T-helper 17 cell (primary cell): Measurements from ENCODE around the gene LLGL2. TPM values are rescaled to one million over a fixed set of nuclear protein-coding genes. Genes with fewer than 3 reads are reported as not detected.
A peak's percentile ranks its signal among the peaks of the same experiment; 100 is the strongest.
"Not testable (repeated sequence)": the region's sequence is repeated elsewhere in the genome, so short reads cannot be mapped to it uniquely, and the experiment has no call there.

Source experiments
- ATAC-seq: fragments of 150-1000 bp; cut with Tn5 transposase; 2 replicates; pipeline ENCODE4 v1.10.0; 2021; ENCODE audit warnings: mild to moderate bottlenecking, moderate library complexity
- DNase-seq, 3 donors: peaks; one replicate each; pipeline versions ENCODE4 v3.0.0 to v3.0.0-alpha.2; 2020 to 2021
- H3K9me3 ChIP-seq: one replicate; pipeline ENCODE4 v1.7.0; 2013; ENCODE audit warnings: low read length, mild to moderate bottlenecking; ENCODE audit not compliant: control insufficient read depth, poor library complexity, severe bottlenecking
- H3K27ac Mint-ChIP-seq: one replicate; pipeline ENCODE4 v1.8.0; 2022; ENCODE audit warnings: mild to moderate bottlenecking, moderate library complexity, mixed read lengths
- H3K27me3 Mint-ChIP-seq: one replicate; pipeline ENCODE4 v1.8.0; 2022; ENCODE audit warnings: mixed read lengths
- H3K36me3 Mint-ChIP-seq: one replicate; pipeline ENCODE4 v1.8.0; 2022; ENCODE audit warnings: low read depth, mixed read lengths
- H3K4me1 Mint-ChIP-seq: one replicate; pipeline ENCODE4 v1.8.0; 2022; ENCODE audit warnings: mild to moderate bottlenecking, mixed read lengths
- H3K4me3 Mint-ChIP-seq: one replicate; pipeline ENCODE4 v1.8.0; 2022; ENCODE audit warnings: mild to moderate bottlenecking, moderate library complexity, mixed read lengths
- total RNA-seq, 4 donors: library from RNA in 2 of 4; stranded (reverse) in 2 of 4; gene quantifications; one replicate each; pipeline ENCODE4 v1.2.3 and lab custom pipeline; 2022 to 2026

Gene LLGL2
- total RNA-seq, 2 donors from 2014 or later = 39.3 to 41.9 TPM

GRCh38 chr17:75572713-75573539 lies 47.4 kb downstream of the LLGL2 start:
- ATAC-seq = no peak
- Mint-ChIP-seq H3K27ac (no peak overlapping the region), H3K4me1 (no peaks in the 10 kb centered on the region), H3K27me3 (no peaks in the 10 kb centered on the region), H3K36me3 (no peaks in the 10 kb centered on the region), H3K4me3 (no peak overlapping the region)
- H3K9me3 ChIP-seq = no peaks in the 10 kb centered on the region
- no peak for DNase-seq

DNA sequence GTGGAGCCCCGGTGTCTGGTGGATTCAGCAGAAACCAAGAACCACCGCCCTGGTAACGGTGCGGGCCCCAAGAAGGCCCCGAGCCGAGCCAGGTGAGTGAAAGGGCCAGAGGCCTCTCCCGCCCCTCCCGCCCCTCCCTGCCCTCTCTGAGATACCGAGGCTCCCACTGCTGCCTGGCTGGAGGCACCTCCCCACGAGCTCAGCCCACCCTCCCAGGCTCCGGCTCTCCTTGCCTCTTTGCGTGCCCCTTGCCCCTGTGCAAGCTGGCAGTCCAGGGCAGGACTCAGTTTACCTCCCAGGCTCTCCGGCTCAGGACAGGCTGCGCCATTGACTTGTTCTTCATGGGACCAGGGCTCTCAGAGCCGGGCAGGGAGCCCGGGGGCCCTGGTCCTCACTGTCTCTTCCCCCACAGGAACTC lies 48.1 kb downstream of the LLGL2 start:
- no peak for DNase-seq

GRCh38 chr17:75573994-75574393 lies 48.5 kb downstream of the LLGL2 start:
- Mint-ChIP-seq H3K27me3 (no peaks in the 10 kb centered on the region), H3K27ac (no peak overlapping the region), H3K4me1 (no peaks in the 10 kb centered on the region), H3K4me3 (no peak overlapping the region), H3K36me3 (no peaks in the 10 kb centered on the region)
- DNase-seq (no peak), ATAC-seq (no peak)
- H3K9me3 ChIP-seq = no peaks in the 10 kb centered on the region

More for the DNA sequence above, 48.1 kb downstream of the LLGL2 start:
- H3K9me3 ChIP-seq = no peaks in the 10 kb centered on the region
- Mint-ChIP-seq H3K36me3 (no peaks in the 10 kb centered on the region), H3K4me3 (no peak overlapping the region), H3K4me1 (no peaks in the 10 kb centered on the region), H3K27ac (no peak overlapping the region), H3K27me3 (no peaks in the 10 kb centered on the region)
- ATAC-seq = no peak

GRCh38 chr17:75574404-75575036 lies 49.0 kb downstream of the LLGL2 start:
- no peak for ATAC-seq

GRCh38 chr17:75575197-75575596 lies 49.7 kb downstream of the LLGL2 start:
- no peaks in the 10 kb centered on the region for H3K9me3 ChIP-seq
- Mint-ChIP-seq H3K27ac (no peak overlapping the region), H3K4me3 (no peak overlapping the region), H3K4me1 (no peaks in the 10 kb centered on the region), H3K27me3 (no peaks in the 10 kb centered on the region), H3K36me3 (no peaks in the 10 kb centered on the region)
- no peak for ATAC-seq
- DNase-seq = no peak

More at GRCh38 chr17:75574404-75575036, 49.0 kb downstream of the LLGL2 start:
- Mint-ChIP-seq H3K4me3 (no peak overlapping the region), H3K27ac (no peak overlapping the region), H3K36me3 (no peaks in the 10 kb centered on the region), H3K27me3 (no peaks in the 10 kb centered on the region), H3K4me1 (no peaks in the 10 kb centered on the region)
- H3K9me3 ChIP-seq = no peaks in the 10 kb centered on the region
- DNase-seq = no peak

GRCh38 chr17:75575728-75576127 lies 50.2 kb downstream of the LLGL2 start:
- no peak overlapping the region for H3K4me3 Mint-ChIP-seq
- H3K9me3 ChIP-seq = no peaks in the 10 kb centered on the region
- DNase-seq (no peak), ATAC-seq (no peak)
- H3K27me3 Mint-ChIP-seq = no peaks in the 10 kb centered on the region
- H3K4me1 Mint-ChIP-seq = no peaks in the 10 kb centered on the region
- H3K36me3 Mint-ChIP-seq = no peaks in the 10 kb centered on the region
- no peak overlapping the region for H3K27ac Mint-ChIP-seq

DNA sequence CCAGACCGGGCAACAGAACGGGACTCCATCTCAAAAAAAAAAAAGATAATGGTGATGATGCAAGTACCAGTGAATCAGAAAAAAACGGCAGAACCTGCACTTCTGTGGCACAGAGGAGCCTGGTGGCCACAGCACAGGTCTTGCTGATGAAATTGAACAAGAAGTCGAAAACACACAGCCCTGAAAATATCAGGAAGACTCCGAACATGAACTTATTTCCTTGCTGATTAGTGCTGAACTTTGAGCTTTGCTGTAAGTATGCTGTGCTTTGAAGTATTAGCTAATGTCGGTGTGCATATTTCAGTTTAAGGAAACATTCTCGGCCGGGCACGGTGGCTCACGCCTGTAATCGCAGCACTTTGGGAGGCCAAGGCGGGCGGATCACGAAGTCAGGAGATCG lies 51.2 kb downstream of the LLGL2 start:
- DNase-seq (no peak), ATAC-seq (no peak)
- Mint-ChIP-seq H3K4me1 (peaks cover 5% of the 10 kb centered on the region), H3K36me3 (no peaks in the 10 kb centered on the region), H3K4me3 (no peak overlapping the region), H3K27ac (peak overlapping the region; percentile 51), H3K27me3 (peaks cover 5% of the 10 kb centered on the region)
- no peaks in the 10 kb centered on the region for H3K9me3 ChIP-seq

DNA sequence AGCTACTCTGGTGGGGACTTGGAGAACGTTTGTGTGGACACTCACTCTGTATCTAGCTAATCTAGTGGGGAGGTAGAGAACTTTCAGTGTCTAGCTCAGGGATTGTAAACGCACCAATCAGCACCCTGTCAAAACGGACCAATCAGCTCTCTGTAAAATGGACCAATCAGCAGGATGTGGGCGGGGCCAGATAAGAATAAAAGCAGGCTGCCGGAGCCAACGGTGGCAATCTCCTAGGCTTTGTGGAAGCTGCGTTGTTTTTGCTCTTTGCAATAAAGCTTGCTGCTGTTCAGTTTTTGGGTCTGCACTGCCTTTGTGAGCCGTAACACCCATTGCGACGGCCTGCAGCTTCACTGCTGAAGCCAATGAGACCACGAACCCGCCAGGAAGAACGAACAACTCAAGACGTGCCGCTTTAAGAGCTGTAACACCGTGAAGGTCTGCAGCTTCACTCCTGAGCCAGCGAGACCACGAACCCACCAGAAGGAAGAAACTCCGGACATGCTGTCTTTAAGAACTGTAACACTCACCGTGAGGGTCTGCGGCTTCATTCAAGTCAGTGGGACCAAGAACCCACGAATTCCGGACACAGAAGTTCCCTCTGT lies 55.7 kb downstream of the LLGL2 start:
- ATAC-seq, H3K4me1 Mint-ChIP-seq, H3K36me3 Mint-ChIP-seq, H3K27ac Mint-ChIP-seq, H3K9me3 ChIP-seq, H3K27me3 Mint-ChIP-seq, DNase-seq: not testable (repeated sequence)
- H3K4me3 Mint-ChIP-seq = peak overlapping the region; percentile 66

- not testable (repeated sequence) for H3K27ac Mint-ChIP-seq, ATAC-seq, H3K9me3 ChIP-seq, DNase-seq, H3K4me3 Mint-ChIP-seq, H3K27me3 Mint-ChIP-seq, H3K4me1 Mint-ChIP-seq, H3K36me3 Mint-ChIP-seq
Measured at GRCh38 chr17:75583197-75583596, 57.7 kb downstream of the LLGL2 start.

DNA sequence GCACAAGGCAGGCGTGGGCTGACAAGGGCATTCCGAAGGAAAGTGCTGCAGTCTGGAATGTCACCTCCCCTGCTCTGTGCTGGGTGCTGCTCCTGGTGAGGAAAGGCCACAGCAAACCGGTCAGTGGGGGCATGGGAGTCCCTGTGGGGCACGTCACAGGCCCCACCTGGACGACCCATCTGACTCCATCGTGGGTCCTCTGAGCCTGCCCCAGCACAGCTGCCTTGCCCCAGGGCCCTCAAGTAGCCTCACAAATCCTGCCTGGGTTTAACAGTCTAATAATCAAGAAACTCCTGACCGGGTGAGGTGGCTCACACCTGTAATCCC lies 59.3 kb downstream of the LLGL2 start:
- H3K4me3 Mint-ChIP-seq = no peak overlapping the region
- no peaks in the 10 kb centered on the region for H3K36me3 Mint-ChIP-seq
- no peaks in the 10 kb centered on the region for H3K9me3 ChIP-seq
- ATAC-seq (no peak), DNase-seq (no peak)
- H3K27ac Mint-ChIP-seq = no peak overlapping the region
- H3K27me3 Mint-ChIP-seq = peaks cover 6% of the 10 kb centered on the region
- peaks cover 5% of the 10 kb centered on the region for H3K4me1 Mint-ChIP-seq

GRCh38 chr17:75587675-75588595 lies 62.4 kb downstream of the LLGL2 start, which contains the start of gene MYO15B:
MYO15B (plus strand) TSS chr17:75587800; CDS start chr17:75588058, 258 bp downstream.
- Mint-ChIP-seq H3K4me1 (peaks cover 5% of the 10 kb centered on the region), H3K27ac (peak within 1 kb of the TSS; percentile 49), H3K36me3 (no peaks in the 10 kb centered on the region), H3K4me3 (peak within 1 kb of the TSS; percentile 77), H3K27me3 (no peaks in the 10 kb centered on the region)
- no peaks in the 10 kb centered on the region for H3K9me3 ChIP-seq
- DNase-seq (peak; percentile 35 to 39 (median 38)), ATAC-seq (peak; percentile 24)

- H3K9me3 ChIP-seq = no peaks in the 10 kb centered on the region
- ATAC-seq = peak; percentile 29
- Mint-ChIP-seq H3K27me3 (no peaks in the 10 kb centered on the region), H3K27ac (no peak overlapping the region), H3K4me3 (peak overlapping the region; percentile 71), H3K36me3 (no peaks in the 10 kb centered on the region), H3K4me1 (peaks cover 6% of the 10 kb centered on the region)
- no peak for DNase-seq
Measured at GRCh38 chr17:75588596-75589011, 63.1 kb downstream of the LLGL2 start.
